RPMI7951 (cell line): ENCODE results near the gene TNPO2. TPM values are rescaled to one million over a fixed set of nuclear protein-coding genes. Genes with fewer than 3 reads are reported as not detected.
A peak's percentile ranks its signal among the peaks of the same experiment; 100 is the strongest.

ENCODE experiments used
- DNase-seq: peaks from one replicate; pipeline ENCODE4 v3.0.0-alpha.2; 2012; ENCODE audit warnings: low read depth
- total RNA-seq: library from RNA; depleted of rRNA; stranded (reverse); fragments of >200 nt; shearing (Covaris generic); gene quantifications from 2 replicates; pipeline ENCODE4 v1.2.3, GENCODE V29; 2014

Gene TNPO2
- total RNA-seq, 1 experiment from 2014 or later, result 29.9 TPM

- no peak for DNase-seq
These were observed 46.8 kb downstream of the TNPO2 start for GRCh38 chr19:12676928-12677327.

GRCh38 chr19:12676384-12676792 lies 47.3 kb downstream of the TNPO2 start:
- peak; percentile 74 for DNase-seq

GRCh38 chr19:12675940-12676339 lies 47.8 kb downstream of the TNPO2 start:
- no peak for DNase-seq

GRCh38 chr19:12675399-12675798 lies 48.3 kb downstream of the TNPO2 start:
- DNase-seq, result no peak

GRCh38 chr19:12672744-12673143 lies 51.0 kb downstream of the TNPO2 start:
- no peak for DNase-seq

- no peak for DNase-seq
These were observed 53.4 kb downstream of the TNPO2 start for GRCh38 chr19:12670159-12670928.

GRCh38 chr19:12669270-12670158 lies 54.2 kb downstream of the TNPO2 start:
- peak; percentile 82 for DNase-seq

GRCh38 chr19:12668932-12669269 lies 54.8 kb downstream of the TNPO2 start:
- peak; percentile 54 for DNase-seq

- no peak for DNase-seq
These were observed 55.4 kb downstream of the TNPO2 start for GRCh38 chr19:12668346-12668745.

GRCh38 chr19:12667731-12668302 lies 55.9 kb downstream of the TNPO2 start:
- DNase-seq, result no peak

- peak; percentile 68 for DNase-seq
These were observed 57.3 kb downstream of the TNPO2 start, which contains the start of the genes MAN2B1 and WDR83 for GRCh38 chr19:12666265-12667048. Gene MAN2B1 (minus strand): TSS chr19:12666742. CDS start chr19:12666701, 41 bp downstream. Gene WDR83 (plus strand): TSS chr19:12666807. CDS start chr19:12669791, 2,984 bp downstream.

GRCh38 chr19:12665671-12666264 lies 58.0 kb downstream of the TNPO2 start:
- DNase-seq, result no peak

GRCh38 chr19:12665281-12665573 lies 58.5 kb downstream of the TNPO2 start:
- DNase-seq, result no peak

GRCh38 chr19:12664406-12665280 lies 59.1 kb downstream of the TNPO2 start:
- no peak for DNase-seq

- no peak for DNase-seq
These were observed 62.8 kb downstream of the TNPO2 start for GRCh38 chr19:12660980-12661379.

GRCh38 chr19:12657966-12658365 lies 65.8 kb downstream of the TNPO2 start:
- no peak for DNase-seq

GRCh38 chr19:12656899-12657571 lies 66.7 kb downstream of the TNPO2 start:
- DNase-seq, result no peak

- no peak for DNase-seq
These were observed 68.2 kb downstream of the TNPO2 start for GRCh38 chr19:12655546-12655945.

GRCh38 chr19:12652219-12652618 lies 71.5 kb downstream of the TNPO2 start:
- DNase-seq, result no peak

GRCh38 chr19:12649941-12650340 lies 73.8 kb downstream of the TNPO2 start:
- DNase-seq, result no peak
